Activated CD4-positive, alpha-beta T cell treated with anti-CD3 and anti-CD28 coated beads, Interleukin-2, amount 50 U/mL, for 1 hour (primary cell): ENCODE data around the gene ID1.

Experiments
- DNase-seq: peaks from one replicate; pipeline ENCODE4 v3.0.0-alpha.2; 2020

ID1 gene, protein sequence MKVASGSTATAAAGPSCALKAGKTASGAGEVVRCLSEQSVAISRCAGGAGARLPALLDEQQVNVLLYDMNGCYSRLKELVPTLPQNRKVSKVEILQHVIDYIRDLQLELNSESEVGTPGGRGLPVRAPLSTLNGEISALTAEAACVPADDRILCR

DNA sequence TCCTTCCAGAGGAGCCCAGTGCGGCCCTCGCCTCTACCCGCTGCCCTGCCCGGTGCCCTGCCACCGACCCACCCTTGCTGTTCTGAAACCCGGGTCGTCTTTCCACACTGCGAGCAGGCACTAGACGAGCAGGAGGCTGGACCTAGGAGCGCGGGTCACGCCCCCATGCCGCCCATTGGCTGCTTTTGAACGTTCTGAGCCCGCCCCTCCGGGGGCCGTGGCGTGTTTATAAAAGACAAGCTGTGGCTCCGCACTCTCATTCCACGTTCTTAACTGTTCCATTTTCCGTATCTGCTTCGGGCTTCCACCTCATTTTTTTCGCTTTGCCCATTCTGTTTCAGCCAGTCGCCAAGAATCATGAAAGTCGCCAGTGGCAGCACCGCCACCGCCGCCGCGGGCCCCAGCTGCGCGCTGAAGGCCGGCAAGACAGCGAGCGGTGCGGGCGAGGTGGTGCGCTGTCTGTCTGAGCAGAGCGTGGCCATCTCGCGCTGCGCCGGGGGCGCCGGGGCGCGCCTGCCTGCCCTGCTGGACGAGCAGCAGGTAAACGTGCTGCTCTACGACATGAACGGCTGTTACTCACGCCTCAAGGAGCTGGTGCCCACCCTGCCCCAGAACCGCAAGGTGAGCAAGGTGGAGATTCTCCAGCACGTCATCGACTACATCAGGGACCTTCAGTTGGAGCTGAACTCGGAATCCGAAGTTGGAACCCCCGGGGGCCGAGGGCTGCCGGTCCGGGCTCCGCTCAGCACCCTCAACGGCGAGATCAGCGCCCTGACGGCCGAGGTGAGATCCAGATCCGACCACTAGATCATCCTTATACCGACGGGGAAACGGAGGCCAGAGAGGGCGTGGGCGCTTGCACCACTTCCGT is at the start of gene ID1:
Gene ID1 (plus strand): TSS at position 259 of the 871 bp plus-strand sequence. CDS start 99 bp downstream, at position 358.
- DNase-seq, result peak; percentile 91

DNA sequence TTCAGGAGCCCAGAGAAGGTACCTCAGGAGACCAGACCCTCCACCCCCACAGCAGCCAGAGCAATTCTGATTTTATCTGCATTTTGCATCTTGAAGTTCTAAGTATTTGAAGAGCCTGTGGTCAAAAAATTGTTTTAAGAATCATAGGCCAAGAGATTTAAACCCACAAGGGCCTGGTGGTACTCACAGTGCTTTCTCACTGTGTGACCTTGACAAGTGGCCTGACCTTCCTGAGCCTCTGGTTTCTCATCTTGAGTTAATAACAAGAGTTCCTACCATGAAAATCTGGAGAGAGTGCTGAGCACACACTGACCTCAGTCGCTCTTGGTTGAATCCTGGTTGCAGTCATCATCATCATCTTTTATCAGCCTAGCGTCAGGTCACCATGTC is 45.4 kb upstream of the ID1 start:
- no peak for DNase-seq

DNA sequence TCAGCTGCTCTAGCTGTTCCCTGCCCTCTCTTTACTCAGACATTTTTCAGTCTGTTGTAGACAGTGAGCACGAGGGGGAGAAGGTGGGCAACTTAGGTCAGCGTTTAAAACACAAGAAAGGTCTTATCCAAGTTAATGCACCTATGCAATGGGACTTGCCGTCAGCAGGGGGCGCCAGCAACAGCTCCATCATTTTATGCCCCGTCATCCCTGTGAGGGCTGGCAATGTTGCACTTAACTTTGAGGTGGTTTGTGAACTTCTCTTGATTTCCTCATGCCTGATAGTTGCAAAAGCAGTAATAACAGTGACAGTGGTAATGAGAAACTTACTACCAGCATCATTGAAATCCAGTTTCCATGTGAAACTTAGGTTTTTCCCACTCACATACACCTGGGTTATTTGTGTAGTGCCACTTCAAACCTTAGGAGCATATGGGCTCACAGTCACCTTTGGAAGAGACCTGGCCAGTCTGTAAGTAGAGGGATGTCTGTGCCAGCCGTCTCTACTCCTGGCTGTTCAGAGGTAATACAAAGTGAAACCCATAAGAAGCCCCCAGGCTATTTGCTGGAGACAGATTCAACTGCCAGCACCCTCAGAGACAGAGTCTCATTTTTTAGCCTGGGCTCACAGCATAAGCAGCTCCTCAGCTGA is 44.9 kb upstream of the ID1 start:
- peak; percentile 77 for DNase-seq

DNA sequence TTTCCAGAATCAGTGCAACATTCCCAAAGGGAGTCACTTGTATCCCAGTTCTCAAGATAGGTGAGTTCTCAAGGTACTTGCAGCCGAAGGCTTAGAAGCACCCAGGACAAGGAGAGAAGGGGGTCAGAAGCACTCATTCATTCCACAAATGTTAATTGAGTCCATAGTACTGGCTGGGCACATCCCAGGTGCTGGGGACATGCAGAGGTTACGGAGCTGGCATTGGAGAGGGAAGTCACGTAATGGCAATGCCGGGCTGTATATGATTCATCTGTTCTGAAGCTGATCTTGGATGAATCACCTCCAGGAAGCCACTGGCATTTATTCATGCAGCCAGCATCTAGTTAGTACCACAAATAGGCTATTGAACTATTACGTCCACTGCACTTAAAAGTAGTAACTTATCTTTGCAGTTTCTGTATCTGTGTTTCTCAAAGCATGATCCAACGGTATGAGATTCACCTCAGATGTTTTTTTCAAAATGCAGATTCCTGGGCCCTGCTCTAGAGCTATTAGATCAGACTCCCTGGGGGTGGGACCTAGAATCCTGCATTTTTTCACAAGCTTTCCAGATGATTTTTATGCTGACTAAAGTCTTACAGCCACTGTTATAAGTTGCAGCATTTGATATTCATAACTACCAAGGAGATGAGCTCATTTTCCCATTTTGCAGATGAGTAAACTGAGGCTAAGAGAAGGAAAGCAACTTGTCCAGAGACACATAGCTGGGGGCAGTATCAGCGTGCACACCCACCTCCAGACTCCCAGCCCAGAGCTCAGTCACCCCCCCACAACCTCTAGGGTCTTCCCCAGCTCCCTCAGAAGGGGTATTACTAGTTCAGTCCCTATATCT is 44.1 kb upstream of the ID1 start:
- DNase-seq, result no peak

DNA sequence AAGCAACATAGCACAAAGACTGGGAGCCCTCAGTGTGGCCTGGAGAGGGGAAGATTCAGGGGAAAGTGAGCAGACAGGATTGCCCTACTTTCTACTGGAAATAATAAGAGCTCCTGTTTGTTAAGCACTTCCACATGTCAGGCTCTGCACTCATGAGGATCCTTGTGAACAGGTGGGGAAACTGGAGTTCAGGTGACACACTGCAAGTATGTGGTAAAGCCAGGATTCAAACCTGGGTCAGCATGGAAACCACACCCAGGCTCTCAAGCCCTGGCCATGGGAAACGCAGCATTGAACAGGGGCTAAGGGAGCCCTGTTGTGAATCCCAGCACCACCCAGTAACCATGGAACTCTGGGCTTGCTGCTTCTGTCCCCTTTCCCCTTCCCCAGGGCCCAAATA is 42.8 kb upstream of the ID1 start:
- DNase-seq, result no peak

DNA sequence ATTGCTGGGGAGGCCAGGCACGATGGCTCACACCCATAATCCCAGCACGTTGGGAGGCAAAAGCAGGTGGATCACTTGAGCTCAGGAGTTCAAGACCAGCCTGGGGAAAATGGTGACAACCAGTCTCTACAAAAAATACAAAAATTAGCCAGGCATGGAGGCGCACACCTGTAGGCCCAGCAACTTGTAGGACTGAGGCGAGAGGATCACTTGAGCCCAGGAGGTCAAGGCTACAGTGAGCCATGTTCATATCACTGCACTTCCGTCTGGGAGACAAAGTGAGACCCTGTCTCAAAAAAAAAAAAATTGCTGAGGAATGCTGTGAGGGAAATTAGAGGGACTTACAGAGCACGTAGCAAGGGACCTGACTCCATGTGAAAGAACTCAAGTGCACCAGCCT is 40.8 kb upstream of the ID1 start:
- DNase-seq, result no peak

DNA sequence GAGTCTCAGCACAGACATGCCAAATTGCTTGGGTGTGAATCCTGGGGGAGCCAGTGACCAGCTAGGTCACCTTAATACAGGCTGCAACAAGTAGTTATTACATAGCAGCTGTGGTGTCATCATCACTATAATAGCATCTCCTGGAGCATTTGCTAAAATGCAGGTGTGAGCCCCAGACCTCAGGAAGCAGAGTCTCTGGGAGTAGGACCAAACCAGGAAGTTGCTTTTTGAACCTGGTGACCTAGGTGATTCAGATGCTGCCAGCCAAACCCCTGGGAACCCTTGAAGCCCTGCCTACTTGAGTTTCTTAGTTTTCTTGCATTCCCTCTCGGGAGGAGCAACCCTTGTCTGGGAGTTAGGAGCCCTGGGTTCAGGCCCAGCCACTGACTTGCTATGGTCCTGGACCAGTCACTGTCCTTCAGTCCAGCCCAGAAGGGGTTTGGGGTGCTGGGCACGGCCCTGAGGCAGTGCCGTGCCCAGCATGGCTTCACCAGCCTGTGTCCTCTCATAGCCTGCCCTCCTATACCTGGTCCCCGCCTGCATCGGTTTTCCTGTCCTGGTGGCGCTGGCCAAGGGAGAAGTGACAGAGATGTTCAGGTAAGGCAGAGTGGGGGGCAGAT is 39.3 kb upstream of the ID1 start:
- no peak for DNase-seq

DNA sequence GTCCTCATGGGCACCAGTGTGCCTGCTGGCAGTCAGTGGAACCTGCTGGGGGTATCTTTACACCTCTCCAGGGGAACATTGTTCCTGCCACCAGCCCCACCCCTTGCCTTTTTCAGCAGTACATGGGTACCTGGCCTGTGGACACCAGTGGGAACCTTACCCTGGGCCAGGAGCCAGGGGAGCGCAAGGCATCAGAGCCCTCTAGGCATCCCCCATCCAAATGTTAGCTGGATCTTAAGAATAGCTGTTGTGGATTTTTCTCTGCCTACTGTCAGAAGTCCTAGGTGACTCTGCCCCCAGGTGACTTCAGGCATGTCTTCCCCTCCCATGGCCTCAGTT is 38.8 kb upstream of the ID1 start:
- DNase-seq, result no peak

DNA sequence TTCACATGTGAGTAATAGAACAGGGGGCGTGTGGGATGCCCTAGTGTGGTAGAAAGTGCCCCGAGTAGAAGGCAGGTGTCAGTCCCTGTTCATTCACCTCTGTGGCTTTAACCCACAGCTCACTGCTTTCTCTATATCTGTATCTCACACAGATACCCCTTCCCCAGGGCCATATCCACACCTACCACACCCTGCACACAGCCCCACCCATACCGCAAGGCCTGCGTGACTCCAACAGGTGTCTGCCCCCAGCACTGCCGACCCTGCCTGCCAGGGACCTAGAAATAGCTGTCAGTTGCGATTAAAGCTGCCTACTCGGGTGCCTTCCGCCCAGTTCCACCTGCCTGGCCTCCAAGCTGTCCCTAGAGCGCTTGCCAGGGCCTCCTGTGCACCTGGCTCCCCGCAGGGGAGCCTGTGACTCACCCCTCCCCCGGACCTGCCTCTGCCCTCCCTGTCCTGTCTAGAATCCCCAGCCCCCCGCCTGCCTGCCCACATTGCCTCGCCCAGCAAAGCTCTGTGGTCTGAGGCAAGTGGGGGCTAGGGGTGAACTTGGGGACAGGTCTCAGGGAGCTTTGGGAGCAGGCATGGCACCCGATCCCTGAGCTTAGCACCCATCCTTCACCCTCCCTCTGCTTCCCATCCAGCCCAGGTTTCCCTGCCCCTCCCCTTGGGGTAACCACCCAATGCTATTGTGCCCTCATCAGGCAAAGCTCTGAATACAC is 38.3 kb upstream of the ID1 start:
- DNase-seq, result no peak

DNA sequence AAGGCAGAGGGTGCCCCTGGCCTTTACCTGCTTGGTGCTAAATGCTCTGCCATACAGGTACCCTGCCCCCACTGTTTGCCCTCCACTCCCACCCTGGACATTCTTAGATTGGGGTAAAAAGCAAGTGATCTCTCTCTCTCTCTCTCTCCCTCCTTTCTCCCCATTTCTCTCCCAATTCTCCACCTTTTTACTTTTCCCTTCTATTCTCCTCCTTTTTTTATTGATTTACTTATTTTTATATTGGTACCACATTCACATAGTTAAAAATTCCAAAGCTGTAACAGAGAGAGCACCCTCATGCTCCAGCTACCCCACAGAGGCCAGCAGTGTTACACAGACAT is 37.7 kb upstream of the ID1 start:
- no peak for DNase-seq

DNA sequence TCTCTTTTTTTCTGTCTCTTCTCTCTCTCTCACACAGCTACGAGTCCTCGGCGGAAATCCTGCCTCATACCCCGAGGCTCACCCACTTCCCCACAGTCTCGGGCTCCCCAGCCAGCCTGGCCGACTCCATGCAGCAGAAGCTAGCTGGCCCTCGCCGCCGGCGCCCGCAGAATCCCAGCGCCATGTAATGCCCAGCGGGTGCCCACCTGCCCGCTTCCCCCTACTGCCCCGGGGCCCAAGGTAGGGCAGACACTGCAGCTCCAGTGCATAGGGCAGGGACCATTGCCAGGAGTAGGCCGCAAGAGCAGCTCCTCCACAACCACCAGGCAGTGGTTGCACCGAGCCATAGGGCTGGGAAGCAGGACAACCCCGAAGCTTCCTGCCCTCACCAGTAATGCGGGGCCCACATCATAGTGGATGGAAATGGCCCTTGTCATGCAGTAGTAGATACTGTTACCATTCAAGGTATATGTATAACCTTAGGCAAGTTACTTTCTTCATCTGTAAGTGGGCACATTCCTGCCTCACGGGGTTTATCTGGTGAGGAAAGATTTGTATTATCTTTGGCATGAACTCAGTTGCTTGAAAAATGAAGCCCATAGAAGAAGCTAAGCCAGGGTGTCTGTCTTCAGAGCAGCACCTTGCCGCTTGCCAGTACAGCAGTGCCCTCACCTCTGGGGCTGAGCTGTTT is 36.9 kb upstream of the ID1 start:
- DNase-seq, result no peak

DNA sequence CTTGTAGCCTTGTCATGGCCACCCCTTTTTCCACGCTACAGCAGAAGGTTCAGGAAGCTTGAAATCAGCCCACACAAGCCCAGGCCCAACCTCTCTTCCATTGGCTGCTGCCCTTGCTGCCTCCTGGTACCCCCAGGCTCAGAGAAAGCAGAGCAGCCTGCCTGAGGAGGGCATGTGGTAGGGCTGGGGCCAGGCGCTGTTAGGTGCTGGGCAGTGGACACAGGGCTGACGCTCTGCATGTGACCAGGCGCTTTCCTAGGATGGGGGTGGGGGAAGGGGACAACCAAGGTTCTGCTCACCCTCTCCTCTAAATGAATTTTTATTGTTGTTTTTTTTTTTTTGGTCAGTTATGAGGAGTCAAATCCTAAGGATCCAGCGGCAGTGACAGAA is 36.3 kb upstream of the ID1 start:
- no peak for DNase-seq

DNA sequence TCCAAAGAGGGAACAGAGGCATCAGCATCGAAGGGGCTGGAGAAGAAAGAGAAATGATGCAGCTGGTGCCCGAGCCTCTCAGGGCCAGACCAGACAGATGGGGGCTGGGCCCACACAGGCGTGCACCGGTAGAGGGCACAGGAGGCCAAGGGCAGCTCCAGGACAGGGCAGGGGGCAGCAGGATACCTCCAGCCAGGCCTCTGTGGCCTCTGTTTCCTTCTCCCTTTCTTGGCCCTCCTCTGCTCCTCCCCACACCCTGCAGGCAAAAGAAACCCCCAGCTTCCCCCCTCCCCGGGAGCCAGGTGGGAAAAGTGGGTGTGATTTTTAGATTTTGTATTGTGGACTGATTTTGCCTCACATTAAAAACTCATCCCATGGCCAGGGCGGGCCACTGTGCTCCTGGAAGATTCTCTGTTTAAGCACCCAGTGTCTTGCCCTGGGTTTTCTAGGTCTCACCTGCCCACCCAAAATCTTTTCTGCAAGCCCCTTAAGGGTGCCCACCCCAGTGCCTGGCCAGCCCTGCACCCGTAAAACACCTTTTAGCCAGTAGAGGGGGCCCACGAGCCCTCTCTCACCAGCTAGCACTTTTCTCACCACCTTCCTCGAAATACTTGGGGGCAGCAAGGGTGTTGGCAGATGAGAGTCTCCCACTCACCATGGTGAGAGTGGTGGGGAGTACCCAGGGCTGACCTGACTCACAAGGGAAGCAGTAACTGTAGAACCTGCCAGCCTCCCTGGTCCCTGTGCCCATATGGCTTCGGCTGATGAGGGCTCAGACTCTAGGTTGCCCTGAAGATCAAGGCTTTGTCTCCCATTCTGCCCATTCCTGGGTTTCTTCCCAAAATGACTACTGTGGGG is 35.7 kb upstream of the ID1 start:
- DNase-seq, result peak; percentile 61

DNA sequence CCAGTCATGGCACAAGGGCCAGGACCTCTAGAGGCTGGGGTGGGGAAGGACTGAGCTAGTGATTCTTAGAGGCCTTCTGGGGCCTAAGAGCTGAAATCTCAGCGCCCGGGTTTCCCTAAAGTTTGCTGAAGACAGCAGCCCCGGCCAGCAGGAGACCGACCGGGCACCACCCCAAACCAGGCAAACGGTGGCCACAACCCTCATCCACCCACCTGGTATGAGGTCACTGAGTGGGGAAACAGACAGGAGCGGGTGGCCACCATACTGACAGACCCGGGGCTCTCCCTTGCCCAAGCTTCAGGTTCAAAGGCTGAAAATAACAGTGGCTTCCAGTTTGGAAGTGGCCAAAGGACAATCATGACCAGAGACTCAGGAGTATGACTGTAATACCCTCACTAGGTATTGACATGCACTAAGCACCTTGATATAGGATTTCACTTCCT is 35.0 kb upstream of the ID1 start:
- no peak for DNase-seq

DNA sequence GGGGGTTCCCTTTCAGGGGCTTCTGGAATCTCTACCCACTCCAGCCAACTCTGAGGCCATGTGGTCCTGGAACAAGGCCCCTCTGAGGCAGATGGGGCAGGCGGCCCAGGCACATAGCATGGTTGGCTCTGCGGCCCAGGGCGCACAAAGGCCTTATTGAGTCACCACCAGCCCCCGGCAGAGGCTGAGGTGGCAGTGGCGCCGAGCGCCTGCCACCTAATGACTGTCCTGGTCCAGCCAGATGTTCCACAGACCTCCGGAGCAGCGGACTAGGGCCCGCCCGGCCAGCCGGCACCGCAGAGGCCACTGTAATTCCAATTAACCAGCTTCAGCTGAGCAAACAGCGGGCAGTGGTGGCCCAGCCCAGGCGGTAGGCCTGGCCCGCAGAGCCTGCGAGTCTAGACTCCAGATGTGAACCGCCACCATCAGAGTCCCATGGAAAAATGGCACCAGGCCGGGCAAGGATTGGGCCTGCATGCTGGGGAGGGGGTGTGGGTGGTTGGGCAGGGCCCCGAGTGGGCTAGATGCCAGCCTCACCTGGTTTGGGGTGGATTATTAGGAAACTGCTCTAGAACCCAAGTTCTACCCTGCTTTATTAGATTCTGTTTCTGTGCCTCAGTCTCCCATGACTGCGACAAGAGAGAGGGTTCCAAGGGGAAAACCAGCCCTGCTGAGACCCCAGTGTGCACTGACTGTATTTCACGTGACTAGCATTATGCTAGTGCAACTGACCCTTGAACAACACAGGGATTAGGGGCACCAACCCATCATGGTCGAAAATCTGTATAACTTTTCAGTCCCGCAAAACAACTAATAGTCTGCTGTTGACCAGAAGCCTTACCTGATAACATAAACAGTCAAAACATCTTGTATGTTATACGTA is 34.1 kb upstream of the ID1 start:
- DNase-seq, result no peak

DNA sequence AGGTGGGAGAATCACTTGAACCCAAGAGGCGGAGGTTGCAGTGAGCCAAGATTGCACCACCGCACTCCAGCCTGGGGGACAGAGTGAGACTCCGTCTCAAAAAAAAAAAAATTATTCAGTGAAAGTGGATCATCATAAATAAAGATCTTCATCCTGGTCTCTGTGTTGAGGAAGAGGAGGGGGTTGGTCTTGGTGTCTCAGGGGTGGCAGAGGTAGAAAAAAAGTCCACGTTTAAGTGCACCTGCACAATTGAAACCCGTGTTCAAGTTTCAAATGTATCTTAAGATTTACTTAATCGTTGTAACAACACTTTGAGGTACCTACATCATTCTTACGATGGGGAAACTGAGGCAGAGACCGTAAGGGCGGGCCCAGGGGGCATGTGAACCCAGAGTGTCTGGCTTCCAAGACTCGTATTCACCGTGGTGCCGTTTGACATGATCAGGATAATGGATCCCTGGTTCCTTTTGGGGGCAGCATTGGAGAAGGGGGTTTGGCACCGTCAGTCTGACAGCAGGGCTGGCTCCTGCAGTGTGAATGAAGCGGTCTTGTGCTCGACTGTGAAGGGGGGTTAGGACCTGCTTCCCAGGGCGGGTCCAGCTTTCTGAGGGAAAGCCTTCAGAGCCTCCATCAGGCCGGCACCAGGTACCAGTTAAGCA is 32.9 kb upstream of the ID1 start:
- DNase-seq, result no peak

DNA sequence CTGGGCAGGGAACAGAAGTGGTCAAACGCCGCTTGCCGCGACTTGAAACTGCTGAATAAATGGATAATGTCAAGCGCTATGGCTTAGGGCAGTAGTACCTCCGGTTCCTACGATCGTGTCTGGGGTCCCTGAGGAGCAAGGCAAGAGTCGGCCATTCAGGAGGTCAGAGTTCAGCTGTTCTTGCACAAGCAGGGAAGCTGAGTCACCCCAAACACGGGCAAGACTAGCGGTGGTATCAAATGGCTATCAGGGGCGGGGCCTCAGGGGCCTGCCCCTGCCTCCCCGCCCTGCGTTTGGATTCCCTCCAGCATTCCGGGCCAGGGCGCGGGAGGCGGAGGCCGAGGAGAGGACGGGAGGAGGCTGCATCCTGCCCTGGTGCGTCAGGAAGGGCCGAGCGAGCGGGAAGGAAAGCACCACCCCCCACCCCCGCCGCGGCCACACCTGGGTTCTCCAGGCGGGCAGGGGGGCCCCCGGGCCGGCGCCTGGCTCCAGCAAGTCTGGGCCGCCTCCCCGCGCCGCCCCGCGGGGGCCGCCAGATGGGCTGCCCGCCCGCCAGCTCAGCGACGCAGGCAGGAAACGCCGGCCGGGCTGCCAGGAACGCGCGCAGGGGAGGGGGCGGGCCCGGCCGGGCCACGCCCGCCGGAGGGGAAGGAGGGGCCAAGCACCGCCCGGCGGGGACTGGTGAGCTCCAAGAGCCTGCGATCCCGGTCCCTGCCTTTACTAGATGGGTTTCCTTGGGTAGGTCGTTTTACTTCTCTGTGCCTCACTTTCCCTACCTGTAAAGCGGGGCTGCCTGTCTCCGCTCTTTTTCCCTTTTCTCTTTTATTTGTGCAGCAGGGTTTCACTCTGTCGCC is 32.2 kb upstream of the ID1 start:
- DNase-seq, result peak; percentile 81
